A549 (cell line): ENCODE data around the gene FAM107B.

Experiments
- CEBPB ChIP-seq, 2 experiments: fragments of >200 bp in 1 of 2; sonication (Bioruptor Twin) in 1 of 2; formaldehyde crosslinking in 1 of 2; IDR thresholded peaks; 2 replicates each; pipeline ENCODE4 v1.6.1; 2012 to 2016
- CHD4 ChIP-seq: fragments of 200-600 bp; sonication (generic); IDR thresholded peaks from 2 replicates; pipeline ENCODE4 v1.6.1; 2016; ENCODE audit warnings: antibody characterized with exemption, mild to moderate bottlenecking, borderline replicate concordance
- CTCF ChIP-seq: fragments of >200 bp; sonication (Bioruptor Twin); formaldehyde crosslinking; IDR thresholded peaks from 3 replicates; pipeline ENCODE4 v1.5.1; 2016
- EHF ChIP-seq: fragments of 250-450 bp; sonication (Bioruptor Pico); IDR thresholded peaks from 2 replicates; pipeline ENCODE4 v1.5.0; 2020; ENCODE audit warnings: mild to moderate bottlenecking
- HDAC2 ChIP-seq: fragments of 200-600 bp; sonication (generic); IDR thresholded peaks from 2 replicates; pipeline ENCODE4 v1.6.1; 2016
- HES2 ChIP-seq: fragments of >200 bp; sonication (Bioruptor Twin); formaldehyde crosslinking; IDR thresholded peaks from 2 replicates; pipeline ENCODE4 v1.6.1; 2016
- MAX ChIP-seq: IDR thresholded peaks from 2 replicates; pipeline ENCODE4 v1.6.1; 2012
- POLR2A ChIP-seq: IDR thresholded peaks from 2 replicates; pipeline ENCODE4 v1.6.1; 2012; ENCODE audit warnings: mild to moderate bottlenecking, low read length
- TP53 ChIP-seq: fragments of 250-450 bp; sonication (Bioruptor Pico); IDR thresholded peaks from 2 replicates; pipeline ENCODE4 v1.5.0; 2021; ENCODE audit warnings: mild to moderate bottlenecking, moderate library complexity
- USF2 ChIP-seq: fragments of 450-650 bp; IDR thresholded peaks from 2 replicates; pipeline ENCODE4 v1.6.1; 2014; ENCODE audit warnings: antibody characterized with exemption

GRCh38 chr10:14800397-14800796, 25.7 kb upstream of the FAM107B start:
- TF ChIP-seq HES2 (no peak), CTCF (no peak), CHD4 (no peak), HDAC2 (no peak), USF2 (no peak), POLR2A (no peak), TP53 (no peak), MAX (no peak), CEBPB (IDR thresholded peaks at IDR 0.05) (no peak), EHF (CRISPR knock-in tag) (no peak)
